ENCODE results near the gene FAM240B. TPM values are rescaled to one million over a fixed set of nuclear protein-coding genes. Genes with fewer than 3 reads are reported as not detected.

Gene FAM240B
- polyA plus RNA-seq, 4 donors, result 0.21 to 0.29 TPM; not detected in 2

GRCh38 chr9:38671748-38672147 lies 48.2 kb downstream of the FAM240B start:
- DNase-seq (ENCODE audit: low read depth in 4 of 4, low spot score in 3 of 4), result no peak

DNA sequence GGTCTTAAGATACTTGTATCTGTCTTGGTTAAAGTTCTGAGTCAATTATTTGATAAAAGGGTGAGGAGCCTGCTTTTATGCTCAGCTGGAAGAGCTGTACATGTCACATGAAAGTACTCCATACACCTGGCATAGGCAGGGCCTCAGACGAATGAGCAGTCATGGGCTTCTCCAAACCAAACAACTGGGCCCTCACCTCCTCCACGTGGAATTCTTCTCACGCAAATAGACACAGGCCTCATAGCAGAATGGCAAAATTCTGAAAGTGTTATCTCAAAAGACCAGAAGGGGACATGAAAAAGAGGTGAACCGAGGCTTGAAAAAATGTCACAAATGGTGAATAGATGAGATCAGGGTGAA lies 48.6 kb downstream of the FAM240B start:
- no peak for DNase-seq (ENCODE audit: low read depth in 4 of 4, low spot score in 3 of 4)

DNA sequence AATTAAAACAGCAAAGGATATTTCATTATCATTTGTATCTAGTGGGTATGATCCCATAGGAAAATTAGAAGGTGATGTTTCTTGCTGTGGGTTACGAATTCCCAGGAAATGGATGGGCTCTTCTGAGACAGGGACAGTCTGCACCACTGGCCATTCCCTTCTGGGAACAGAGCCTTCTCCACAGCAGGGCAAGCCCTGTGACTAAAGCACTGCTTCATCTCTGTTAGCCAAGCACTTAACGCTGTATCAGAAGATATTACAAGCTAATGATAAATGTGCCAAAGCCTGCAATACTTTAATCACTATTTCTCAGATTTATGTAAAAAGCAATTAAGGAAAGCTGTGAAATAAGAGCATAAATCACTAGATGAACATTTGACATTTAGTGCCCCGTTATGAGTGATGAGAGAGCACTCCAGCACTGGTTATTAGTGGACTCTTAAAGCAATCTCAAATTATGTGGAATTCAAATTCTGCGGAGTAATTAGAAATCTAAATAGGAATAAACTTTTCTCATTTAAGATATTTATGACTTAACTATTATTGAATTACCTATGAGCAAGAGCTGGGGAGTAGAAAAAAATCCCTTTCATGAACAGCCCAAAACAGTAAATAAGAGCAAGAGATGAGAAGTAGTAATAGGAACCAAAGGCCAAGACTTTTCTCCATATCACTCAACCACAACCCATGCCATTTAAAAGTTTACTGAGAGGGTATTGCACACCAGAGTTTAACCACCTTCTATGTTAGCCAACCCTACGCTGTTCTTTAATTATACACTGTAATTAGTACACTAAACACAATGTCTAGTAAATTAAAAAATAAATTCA lies 49.2 kb downstream of the FAM240B start:
- DNase-seq (ENCODE audit: low read depth in 4 of 4, low spot score in 3 of 4), result no peak

DNA sequence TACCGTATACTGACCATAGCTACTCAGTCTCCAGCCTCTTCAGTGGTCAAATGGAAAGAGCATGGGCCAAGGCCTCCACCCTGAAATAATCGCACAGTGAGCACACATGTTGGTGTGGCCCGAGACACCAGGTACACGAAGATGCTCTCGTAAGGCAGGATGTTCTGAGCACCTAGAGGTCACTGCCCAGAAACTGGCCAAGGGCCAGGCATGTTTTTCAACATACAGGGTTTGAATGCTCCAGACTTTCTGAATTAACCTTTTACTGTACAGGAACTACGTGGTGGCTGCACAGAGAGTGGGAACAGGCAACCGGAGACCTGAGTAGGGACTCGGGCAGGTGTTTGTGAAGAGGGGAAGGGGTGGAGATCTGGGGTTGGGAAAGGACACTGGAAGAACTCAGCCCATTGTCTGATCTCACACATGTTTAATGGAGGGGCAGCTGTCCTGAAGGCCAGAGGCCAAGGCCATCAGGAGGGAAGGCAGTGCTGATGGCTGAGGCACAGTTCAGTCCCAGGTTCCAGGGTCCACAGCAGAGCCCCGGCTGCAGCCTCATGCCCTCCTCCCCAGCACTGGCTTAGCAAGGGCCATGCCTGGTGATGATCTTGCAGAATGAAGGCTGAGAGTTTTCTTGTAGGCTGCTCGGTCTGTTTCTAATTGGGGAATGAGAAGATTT lies 51.0 kb downstream of the FAM240B start:
- DNase-seq (ENCODE audit: low read depth in 4 of 4, low spot score in 3 of 4), result no peak

GRCh38 chr9:38662763-38663593 lies 57.0 kb downstream of the FAM240B start:
- no peak for DNase-seq (ENCODE audit: low read depth in 4 of 4, low spot score in 3 of 4)

GRCh38 chr9:38659538-38659937 lies 60.4 kb downstream of the FAM240B start:
- DNase-seq (ENCODE audit: low read depth in 4 of 4, low spot score in 3 of 4), result no peak

GRCh38 chr9:38656896-38657295 lies 63.0 kb downstream of the FAM240B start:
- no peak for DNase-seq (ENCODE audit: low read depth in 4 of 4, low spot score in 3 of 4)

GRCh38 chr9:38652486-38652885 lies 67.4 kb downstream of the FAM240B start:
- DNase-seq (ENCODE audit: low read depth in 4 of 4, low spot score in 3 of 4), result no peak

DNA sequence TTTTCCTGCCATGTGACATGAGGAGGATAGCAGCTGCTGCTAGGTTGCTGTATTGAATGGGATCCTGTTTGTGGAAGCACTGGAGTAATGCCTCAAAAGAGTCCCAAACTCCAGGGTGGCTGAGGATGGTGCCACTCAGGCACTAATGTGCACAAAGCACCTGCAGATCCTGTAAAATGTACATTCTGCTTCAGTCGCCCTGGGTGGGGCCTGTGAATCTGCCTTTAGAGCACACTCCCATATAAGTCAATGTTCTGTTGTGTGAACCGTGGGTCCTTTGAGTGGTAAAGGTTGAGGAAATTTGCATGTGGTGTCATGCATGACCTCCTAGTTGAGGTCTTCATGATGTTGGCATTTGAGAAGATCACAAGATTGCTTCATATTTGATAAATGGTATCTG lies 67.9 kb downstream of the FAM240B start:
- no peak for DNase-seq (ENCODE audit: low read depth in 4 of 4, low spot score in 3 of 4)

GRCh38 chr9:38651400-38652042 lies 68.4 kb downstream of the FAM240B start:
- DNase-seq (ENCODE audit: low read depth in 4 of 4, low spot score in 3 of 4), result no peak

DNA sequence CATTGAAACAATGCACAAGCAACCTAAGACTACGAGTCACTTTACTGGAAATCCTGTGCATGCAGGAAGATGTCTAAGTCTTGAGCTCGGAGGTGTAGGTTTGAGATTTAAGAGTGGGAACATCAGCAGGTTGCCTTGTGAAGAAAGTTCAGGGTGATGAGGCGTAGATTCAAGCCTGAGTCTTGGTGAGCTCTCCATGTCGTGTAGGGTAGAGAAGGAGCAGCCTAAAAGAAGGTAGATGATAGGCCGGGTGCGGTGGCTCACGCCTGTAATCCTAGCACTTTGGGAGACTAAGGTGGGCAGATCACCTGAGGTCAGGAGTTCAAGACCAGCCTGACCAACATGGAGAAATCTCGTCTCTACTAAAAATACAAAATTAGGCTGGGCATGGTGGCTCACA lies 69.4 kb downstream of the FAM240B start:
- no peak for DNase-seq (ENCODE audit: low read depth in 4 of 4, low spot score in 3 of 4)

DNA sequence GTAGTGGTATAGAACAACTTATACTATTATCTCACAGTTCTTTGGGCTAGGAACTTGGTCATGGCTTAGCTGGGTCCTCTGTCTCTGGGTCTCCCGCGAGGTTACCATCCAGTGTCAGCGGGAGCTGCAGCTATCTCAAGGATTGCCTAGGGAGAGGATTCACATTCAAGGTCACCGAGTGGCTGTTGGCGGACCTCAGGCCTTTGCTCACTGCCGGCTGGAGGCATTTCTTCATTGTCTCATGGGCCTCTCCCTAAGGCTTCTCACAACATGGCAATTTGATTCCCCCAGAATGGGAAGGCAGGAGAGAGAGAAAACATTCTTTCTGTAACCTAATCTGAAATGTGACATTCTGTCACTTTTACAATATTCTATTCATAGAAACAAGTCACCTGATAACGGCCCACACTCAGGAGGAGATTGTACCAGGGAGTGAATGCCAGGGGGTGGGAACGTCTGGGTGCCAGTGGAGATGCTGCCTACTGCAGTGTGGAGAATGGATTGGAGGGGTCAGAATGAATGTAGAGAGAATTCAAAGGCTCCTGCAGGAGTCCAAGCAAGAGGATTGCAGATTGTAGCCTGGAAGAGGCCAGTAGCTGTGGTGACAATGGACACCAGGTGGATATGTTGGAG lies 70.1 kb downstream of the FAM240B start:
- DNase-seq (ENCODE audit: low read depth in 4 of 4, low spot score in 3 of 4), result no peak

DNA sequence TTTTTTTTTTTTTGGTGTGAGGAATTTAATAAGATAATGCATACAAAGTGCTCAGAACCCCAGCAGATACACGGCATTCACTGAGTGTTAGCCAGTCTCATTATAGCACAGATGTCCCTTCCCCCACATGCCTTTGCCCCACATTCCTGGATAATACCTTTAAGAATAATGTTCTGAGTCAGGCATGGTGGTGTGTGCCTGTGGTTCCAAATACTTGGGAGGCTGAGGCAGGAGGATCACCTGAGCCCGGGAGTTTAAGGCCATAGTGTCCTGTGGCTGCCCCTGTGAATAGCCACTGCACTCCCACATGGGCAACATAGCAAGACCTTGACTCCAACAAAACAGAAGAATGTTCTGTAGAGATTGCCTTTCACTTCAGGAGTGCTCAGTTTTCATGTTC lies 75.3 kb downstream of the FAM240B start:
- no peak for DNase-seq (ENCODE audit: low read depth in 4 of 4, low spot score in 3 of 4)

Other genes with a start within 250 kb of the FAM240B start
- 1 to 10 TPM in 3 of 4 donors, under 1 TPM in 1; 0.60 to 4.8 (median 2.3) TPM for gene ANKRD18A, start 99.5 kb downstream of the FAM240B start, polyA plus RNA-seq (ENCODE audit: insufficient read length in 4 of 4)

All from left renal pelvis (tissue), 4 donors.